Testis (tissue), 3 donors: Measurements from ENCODE around the gene HNMT. TPM values are rescaled to one million over a fixed set of nuclear protein-coding genes. Genes with fewer than 3 reads are reported as not detected.
"Not testable (repeated sequence)": the region's sequence is repeated elsewhere in the genome, so short reads cannot be mapped to it uniquely, and the experiment has no call there.

ENCODE experiments used
- DNase-seq: peaks from one replicate; pipeline ENCODE4 v3.0.0-alpha.2; 2019
- H3K27ac ChIP-seq, 2 donors: fragments of 200-600 bp; sonication (generic); one replicate each; pipeline ENCODE4 v1.5.1; 2019
- H3K27me3 ChIP-seq: fragments of 200-600 bp; sonication (generic); one replicate; pipeline ENCODE4 v1.5.1; 2019
- H3K36me3 ChIP-seq: fragments of 200-600 bp; sonication (generic); one replicate; pipeline ENCODE4 v1.5.1; 2017; ENCODE audit warnings: low read depth; ENCODE audit errors: missing control alignments
- H3K4me1 ChIP-seq: fragments of 200-600 bp; sonication (generic); one replicate; pipeline ENCODE4 v1.5.1; 2019
- H3K4me3 ChIP-seq, 2 donors: fragments of 200-600 bp; sonication (generic); one replicate each; pipeline ENCODE4 v1.5.1; 2017 to 2019
- H3K9me3 ChIP-seq: fragments of 200-600 bp; sonication (generic); one replicate; pipeline ENCODE4 v1.5.1; 2017
- CTCF ChIP-seq, 3 experiments: fragments of 450-650 bp in 2 of 3; fragments of 200-600 bp in 1 of 3; sonication (generic) in 1 of 3; IDR thresholded peaks; one replicate each; pipeline ENCODE4 v1.5.1; 2016 to 2019; ENCODE audit warnings: antibody characterized with exemption in 3 of 3, mild to moderate bottlenecking in 2 of 3, moderate library complexity in 1 of 3
- POLR2A ChIP-seq: fragments of 450-650 bp; IDR thresholded peaks from one replicate; pipeline ENCODE4 v1.6.1; 2017; ENCODE audit warnings: antibody characterized with exemption, mild to moderate bottlenecking, moderate library complexity
- WGBS, 2 donors: methylation state at CpG; one replicate each; pipeline ENCODE4 v1.1.5; 2018; 5-methylcytosine and 5-hydroxymethylcytosine counted together
- intact Hi-C: fragments of 100-400 bp; cut with DNase I; formaldehyde crosslinking; loops from one replicate; pipeline ENCODE4 v1.15.1; 2023; ENCODE audit warnings: low total_unique reads
- polyA plus RNA-seq: library from polyadenylated mRNA; stranded (reverse); fragments of 350-450 nt; fragmentation: Illumina TruSeq; extraction: RNeasy Lipid Tissue Mini Kit (QIAGEN cat#74804); gene quantifications from one replicate; pipeline ENCODE4 v1.2.3, GENCODE V29; 2014; ENCODE audit warnings: low read depth, low replicate concordance; ENCODE audit not compliant: insufficient read depth
- total RNA-seq, 2 donors: library from RNA; depleted of rRNA; stranded (reverse); fragments of >200 nt; gene quantifications; one replicate each; pipeline ENCODE4 v1.2.3, GENCODE V29; 2016

Gene HNMT
- total and polyA plus RNA-seq, 3 donors from 2014 or later, result 13.6 to 20.8 (median 15.7) TPM

DNA sequence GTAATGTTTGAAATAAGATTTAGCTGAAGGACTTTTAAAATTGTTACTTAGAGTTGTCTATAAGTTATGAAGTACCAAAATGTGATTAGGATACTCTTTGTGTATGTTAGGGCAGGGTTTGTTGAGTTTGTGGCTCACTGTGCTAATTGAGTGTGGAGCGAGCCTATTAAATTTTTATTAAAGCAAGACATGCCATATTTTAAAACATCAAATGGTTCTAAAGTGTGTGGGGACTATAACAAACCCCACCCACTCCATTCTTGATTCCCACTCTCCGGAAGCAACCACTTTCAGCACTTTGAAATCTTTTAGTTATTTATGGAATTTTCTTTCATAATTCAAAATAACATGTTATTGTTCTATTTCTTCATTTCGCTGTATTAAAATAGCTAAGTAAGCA, 1.8 kb downstream of the HNMT start:
- H3K4me3 ChIP-seq, result peak overlapping the region in 1 of 2 donors; percentile 55
- intact Hi-C loops, result no loop called here
- H3K27ac ChIP-seq, result peak overlapping the region in 1 of 2 donors; percentile 41
- DNase-seq, result no peak
- H3K9me3 ChIP-seq, result no peaks in the 10 kb centered on the region
- H3K36me3 ChIP-seq, result no peaks in the 10 kb centered on the region
- H3K27me3 ChIP-seq, result no peaks in the 10 kb centered on the region
- 64 to 75% methylated on average over 3 of the region's 3 CpGs for WGBS, 2 donors
- H3K4me1 ChIP-seq, result peaks cover 5% of the 10 kb centered on the region
- TF ChIP-seq POLR2A (no peak), CTCF (IDR thresholded peaks at IDR 0.05) (no peak)

DNA sequence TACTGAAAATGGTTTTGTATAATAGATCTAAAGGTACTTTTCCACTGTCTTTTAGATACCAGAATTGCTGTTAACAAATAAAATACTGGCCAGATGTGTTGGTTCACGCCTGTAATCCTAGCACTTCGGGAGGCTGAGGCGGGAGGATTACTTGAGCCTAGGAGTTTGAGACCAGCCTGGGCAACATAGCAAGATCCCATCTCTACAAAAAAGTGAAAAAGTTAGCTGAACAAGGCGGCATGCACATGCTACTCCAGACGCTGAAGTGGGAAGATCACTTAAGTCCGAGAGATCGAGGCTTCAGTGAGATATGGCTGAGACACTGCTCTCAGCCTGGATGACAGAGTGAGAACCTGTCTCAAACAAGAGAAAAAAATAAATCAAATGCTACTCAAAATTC, 2.8 kb downstream of the HNMT start:
- Histone ChIP-seq H3K36me3 (no peaks in the 10 kb centered on the region), H3K27ac (no peak overlapping the region), H3K27me3 (no peaks in the 10 kb centered on the region), H3K4me3 (no peak overlapping the region), H3K4me1 (peaks cover 5% of the 10 kb centered on the region), H3K9me3 (no peaks in the 10 kb centered on the region)
- DNase-seq, result no peak
- TF ChIP-seq CTCF (IDR thresholded peaks at IDR 0.05), result no peak
- TF ChIP-seq POLR2A, result no peak
- intact Hi-C loops, result no loop called here
- WGBS, 2 donors, result 85 to 97% methylated on average over 7 of the region's 7 CpGs

- Histone ChIP-seq H3K4me3 (no peak overlapping the region), H3K36me3 (no peaks in the 10 kb centered on the region), H3K27me3 (no peaks in the 10 kb centered on the region), H3K27ac (no peak overlapping the region), H3K9me3 (no peaks in the 10 kb centered on the region), H3K4me1 (peaks cover under 1% of the 10 kb centered on the region)
- WGBS, 2 donors, result 70 to 72% methylated on average over 6 of the region's 6 CpGs
- TF ChIP-seq POLR2A (no peak), CTCF (IDR thresholded peaks at IDR 0.05) (no peak)
- intact Hi-C loops, result no loop called here
- DNase-seq, result no peak
Measured at GRCh38 chr2:137968477-137969417, 4.5 kb downstream of the HNMT start.

DNA sequence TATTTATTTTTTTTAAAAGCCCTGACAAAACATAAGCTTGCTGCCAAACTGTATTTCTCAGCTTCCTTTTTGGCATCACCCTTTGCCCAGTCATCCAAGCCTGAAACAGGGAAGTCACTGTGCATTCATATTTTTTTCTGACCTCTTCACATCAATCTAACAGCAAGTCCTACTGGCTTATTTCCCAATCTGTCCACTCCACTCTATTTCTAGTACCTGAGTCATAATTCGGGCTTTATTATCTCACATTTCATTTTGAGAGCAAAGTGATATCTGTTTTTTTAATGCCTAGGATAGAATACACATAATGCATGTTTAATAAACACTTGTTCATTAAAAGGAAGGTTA, 5.1 kb downstream of the HNMT start:
- no peaks in the 10 kb centered on the region for H3K27me3 ChIP-seq
- 23 to 38% methylated on average over 1 of the region's 1 CpG for WGBS, 2 donors
- TF ChIP-seq POLR2A (no peak), CTCF (IDR thresholded peaks at IDR 0.05) (no peak)
- no peak overlapping the region for H3K4me3 ChIP-seq
- no peaks in the 10 kb centered on the region for H3K4me1 ChIP-seq
- no peak for DNase-seq
- intact Hi-C loops, result no loop called here
- H3K9me3 ChIP-seq, result no peaks in the 10 kb centered on the region
- no peak overlapping the region for H3K27ac ChIP-seq
- H3K36me3 ChIP-seq, result no peaks in the 10 kb centered on the region

DNA sequence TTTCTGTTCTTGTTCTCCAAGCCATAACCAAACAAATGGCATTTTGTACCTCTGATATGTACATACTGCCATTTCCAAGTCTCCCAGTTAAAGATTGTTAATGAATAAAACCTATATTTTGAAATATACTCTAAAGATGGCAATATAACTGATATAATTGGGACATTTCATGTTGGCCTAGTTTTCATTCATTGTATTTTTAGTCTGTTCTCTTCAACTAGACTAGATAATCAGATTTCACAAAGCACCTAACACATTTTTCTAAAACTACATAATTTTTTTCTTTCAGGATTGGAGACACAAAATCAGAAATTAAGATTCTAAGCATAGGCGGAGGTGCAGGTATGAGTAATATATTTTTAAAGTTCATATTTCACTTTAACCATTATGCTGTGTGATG, 5.6 kb downstream of the HNMT start:
- TF ChIP-seq POLR2A, result no peak
- TF ChIP-seq CTCF (IDR thresholded peaks at IDR 0.05), result no peak
- Histone ChIP-seq H3K27me3 (no peaks in the 10 kb centered on the region), H3K27ac (no peak overlapping the region), H3K9me3 (no peaks in the 10 kb centered on the region), H3K4me1 (no peaks in the 10 kb centered on the region), H3K4me3 (no peak overlapping the region), H3K36me3 (no peaks in the 10 kb centered on the region)
- intact Hi-C loops, result no loop called here
- WGBS, 2 donors, result 93 to 94% methylated on average over 1 of the region's 1 CpG
- no peak for DNase-seq

DNA sequence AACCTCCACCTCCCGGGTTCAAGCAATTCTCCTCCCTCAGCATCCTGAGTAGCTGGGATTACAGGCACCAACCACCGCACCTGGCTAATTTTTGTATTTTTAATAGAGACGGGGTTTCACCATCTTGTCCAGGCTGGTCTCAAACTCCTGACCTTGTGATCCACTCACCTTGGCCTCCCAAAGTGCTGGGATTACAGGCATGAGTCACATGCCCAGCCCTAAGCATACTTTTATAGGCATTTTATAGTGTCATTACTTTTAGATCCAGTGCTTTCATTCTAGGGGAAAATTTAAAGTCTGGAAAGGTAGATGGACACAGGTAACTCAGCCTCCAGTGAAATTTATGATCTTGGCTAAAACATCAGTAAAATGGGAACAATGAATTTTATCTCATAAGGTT, 7.0 kb downstream of the HNMT start:
- H3K27ac ChIP-seq, DNase-seq, H3K4me1 ChIP-seq, H3K9me3 ChIP-seq, intact Hi-C loops, H3K4me3 ChIP-seq, H3K27me3 ChIP-seq, H3K36me3 ChIP-seq: not testable (repeated sequence)
- 73 to 82% methylated on average over 3 of the region's 3 CpGs for WGBS, 2 donors
